NCI-H128 (cell line): Measurements from ENCODE around the gene HHEX.
"Not testable (repeated sequence)": the region's sequence is repeated elsewhere in the genome, so short reads cannot be mapped to it uniquely, and the experiment has no call there.

Experiments
- DNase-seq: peaks from one replicate; lab custom pipeline; 2025; ENCODE audit not compliant: unreplicated experiment; lab: John Stamatoyannopoulos, UW

HHEX gene

DNA sequence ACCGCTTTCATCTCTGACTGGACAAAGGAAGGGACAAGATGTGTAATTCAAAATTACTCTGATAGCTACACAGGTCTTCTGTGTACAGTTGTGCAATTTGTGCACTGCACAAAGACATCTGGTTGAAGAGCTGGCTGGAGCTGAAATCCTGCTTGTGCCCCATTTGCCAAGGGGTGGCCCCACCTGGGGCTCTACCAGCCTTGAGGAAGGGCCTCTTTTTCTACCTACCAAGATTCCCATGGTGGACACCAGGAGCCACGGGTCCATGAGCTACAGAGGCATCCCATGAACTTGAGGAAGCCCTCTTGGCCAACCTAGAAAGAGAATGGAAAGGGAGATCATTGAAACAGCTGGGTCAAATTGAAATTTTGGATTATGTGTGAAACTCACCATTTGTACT is 43.2 kb downstream of the HHEX start:
- no peak for DNase-seq

GRCh38 chr10:92734301-92734700 is 44.5 kb downstream of the HHEX start:
- DNase-seq = no peak

- DNase-seq = no peak
Observed at GRCh38 chr10:92735938-92736337, 46.2 kb downstream of the HHEX start.

GRCh38 chr10:92737484-92737883 is 47.7 kb downstream of the HHEX start:
- DNase-seq = no peak

DNA sequence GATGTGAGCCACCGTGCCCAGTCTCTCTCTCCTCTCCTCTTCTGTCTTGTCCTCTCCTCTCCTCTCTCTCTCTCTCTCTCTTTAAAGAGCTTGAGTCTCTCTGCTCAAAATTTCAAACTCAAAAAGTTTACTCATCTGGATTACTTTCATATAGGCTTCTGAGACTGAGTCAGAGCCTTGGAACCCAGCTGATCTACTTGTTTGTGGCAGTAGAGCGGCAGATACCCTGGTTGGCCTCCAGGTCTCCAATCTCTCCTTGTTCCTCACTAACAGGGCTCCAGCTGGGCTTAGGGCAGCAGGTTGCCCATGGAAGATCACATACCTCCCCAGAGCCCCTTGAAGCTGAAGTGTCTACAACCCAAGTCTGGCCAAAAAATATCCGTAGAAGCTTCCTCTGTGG is 51.0 kb downstream of the HHEX start:
- DNase-seq = no peak

DNA sequence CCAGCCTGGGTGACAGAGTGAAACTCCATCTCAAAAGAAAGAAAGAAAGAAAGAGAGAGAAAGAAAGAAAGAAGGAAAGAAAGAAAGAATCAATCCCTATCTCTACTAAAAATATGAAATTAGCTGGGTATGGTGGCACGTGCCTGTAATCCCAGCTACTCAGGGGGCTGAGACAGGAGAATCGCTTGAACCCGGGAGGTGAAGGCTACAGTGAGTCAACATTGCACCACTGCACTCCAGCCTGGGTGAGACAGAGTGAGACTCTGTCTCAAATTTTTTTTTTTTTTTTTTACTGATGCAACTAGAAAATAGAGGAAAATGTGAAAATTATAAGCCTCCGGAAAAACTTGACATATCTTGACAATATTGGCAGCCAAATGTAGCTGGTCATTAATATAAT is 52.0 kb downstream of the HHEX start:
- not testable (repeated sequence) for DNase-seq

- DNase-seq = no peak
Observed at GRCh38 chr10:92742331-92743228, 52.8 kb downstream of the HHEX start.
